ENCODE measurements around the gene NALCN.

Gene NALCN

GRCh38 chr13:101185606-101186005 is 230.7 kb downstream of the NALCN start:
- Histone ChIP-seq H3K27me3 (ENCODE audit: control insufficient read depth, insufficient read depth, low read length) (no peaks in the 10 kb centered on the region), H3K9ac (ENCODE audit: low read length) (no peak overlapping the region), H3K4me1 (ENCODE audit: control insufficient read depth, low read depth, low read length) (no peaks in the 10 kb centered on the region)

GRCh38 chr13:101181076-101181685 is 235.1 kb downstream of the NALCN start:
- H3K27me3 ChIP-seq (ENCODE audit: control insufficient read depth, insufficient read depth, low read length), result no peaks in the 10 kb centered on the region
- H3K4me3 ChIP-seq (ENCODE audit: low read length), result no peak overlapping the region
- no peak overlapping the region for H3K9ac ChIP-seq (ENCODE audit: low read length)
- no peaks in the 10 kb centered on the region for H3K9me3 ChIP-seq (ENCODE audit: control insufficient read depth, low read depth, low read length)
- H3K4me1 ChIP-seq (ENCODE audit: control insufficient read depth, low read depth, low read length), result no peaks in the 10 kb centered on the region
- H3K27ac ChIP-seq (ENCODE audit: low read length), result no peak overlapping the region
- H3K36me3 ChIP-seq (ENCODE audit: control insufficient read depth, low read depth, low read length), result no peaks in the 10 kb centered on the region

More at GRCh38 chr13:101185606-101186005, 230.7 kb downstream of the NALCN start:
- H3K36me3 ChIP-seq (ENCODE audit: control insufficient read depth, low read depth, low read length), result no peaks in the 10 kb centered on the region
- no peak overlapping the region for H3K4me3 ChIP-seq (ENCODE audit: low read length)
- no peak overlapping the region for H3K27ac ChIP-seq (ENCODE audit: low read length)
- no peaks in the 10 kb centered on the region for H3K9me3 ChIP-seq (ENCODE audit: control insufficient read depth, low read depth, low read length)

GRCh38 chr13:101179021-101179420 is 237.3 kb downstream of the NALCN start:
- no peaks in the 10 kb centered on the region for H3K9me3 ChIP-seq (ENCODE audit: control insufficient read depth, low read depth, low read length)

GRCh38 chr13:101178406-101178805 is 237.9 kb downstream of the NALCN start:
- H3K4me3 ChIP-seq (ENCODE audit: low read length), result no peak overlapping the region
- H3K27ac ChIP-seq (ENCODE audit: low read length), result no peak overlapping the region
- no peak overlapping the region for H3K9ac ChIP-seq (ENCODE audit: low read length)
- no peaks in the 10 kb centered on the region for H3K9me3 ChIP-seq (ENCODE audit: control insufficient read depth, low read depth, low read length)
- no peaks in the 10 kb centered on the region for H3K36me3 ChIP-seq (ENCODE audit: control insufficient read depth, low read depth, low read length)
- no peaks in the 10 kb centered on the region for H3K4me1 ChIP-seq (ENCODE audit: control insufficient read depth, low read depth, low read length)
- H3K27me3 ChIP-seq (ENCODE audit: control insufficient read depth, insufficient read depth, low read length), result no peaks in the 10 kb centered on the region

More at GRCh38 chr13:101179021-101179420, 237.3 kb downstream of the NALCN start:
- Histone ChIP-seq H3K36me3 (ENCODE audit: control insufficient read depth, low read depth, low read length) (no peaks in the 10 kb centered on the region), H3K9ac (ENCODE audit: low read length) (no peak overlapping the region), H3K27me3 (ENCODE audit: control insufficient read depth, insufficient read depth, low read length) (no peaks in the 10 kb centered on the region), H3K4me3 (ENCODE audit: low read length) (no peak overlapping the region), H3K4me1 (ENCODE audit: control insufficient read depth, low read depth, low read length) (no peaks in the 10 kb centered on the region), H3K27ac (ENCODE audit: low read length) (no peak overlapping the region)

- H3K36me3 ChIP-seq (ENCODE audit: control insufficient read depth, low read depth, low read length), result no peaks in the 10 kb centered on the region
- H3K9ac ChIP-seq (ENCODE audit: low read length), result no peak overlapping the region
- H3K27me3 ChIP-seq (ENCODE audit: control insufficient read depth, insufficient read depth, low read length), result no peaks in the 10 kb centered on the region
- H3K9me3 ChIP-seq (ENCODE audit: control insufficient read depth, low read depth, low read length), result peaks cover 4% of the 10 kb centered on the region
- H3K4me3 ChIP-seq (ENCODE audit: low read length), result no peak overlapping the region
- H3K27ac ChIP-seq (ENCODE audit: low read length), result no peak overlapping the region
- H3K4me1 ChIP-seq (ENCODE audit: control insufficient read depth, low read depth, low read length), result no peaks in the 10 kb centered on the region
Observed at GRCh38 chr13:101170306-101170705, 246.0 kb downstream of the NALCN start.

GRCh38 chr13:101157261-101157660 is 259.0 kb downstream of the NALCN start:
- no peaks in the 10 kb centered on the region for H3K36me3 ChIP-seq (ENCODE audit: control insufficient read depth, low read depth, low read length)
- H3K27ac ChIP-seq (ENCODE audit: low read length), result no peak overlapping the region
- H3K9ac ChIP-seq (ENCODE audit: low read length), result no peak overlapping the region
- no peak overlapping the region for H3K4me3 ChIP-seq (ENCODE audit: low read length)
- no peaks in the 10 kb centered on the region for H3K9me3 ChIP-seq (ENCODE audit: control insufficient read depth, low read depth, low read length)
- no peaks in the 10 kb centered on the region for H3K4me1 ChIP-seq (ENCODE audit: control insufficient read depth, low read depth, low read length)
- no peaks in the 10 kb centered on the region for H3K27me3 ChIP-seq (ENCODE audit: control insufficient read depth, insufficient read depth, low read length)

- no peaks in the 10 kb centered on the region for H3K9me3 ChIP-seq (ENCODE audit: control insufficient read depth, low read depth, low read length)
- H3K36me3 ChIP-seq (ENCODE audit: control insufficient read depth, low read depth, low read length), result no peaks in the 10 kb centered on the region
- H3K9ac ChIP-seq (ENCODE audit: low read length), result no peak overlapping the region
- H3K27ac ChIP-seq (ENCODE audit: low read length), result no peak overlapping the region
- no peak overlapping the region for H3K4me3 ChIP-seq (ENCODE audit: low read length)
- H3K4me1 ChIP-seq (ENCODE audit: control insufficient read depth, low read depth, low read length), result peaks cover 2% of the 10 kb centered on the region
- H3K27me3 ChIP-seq (ENCODE audit: control insufficient read depth, insufficient read depth, low read length), result no peaks in the 10 kb centered on the region
Observed at GRCh38 chr13:101155920-101156319, 260.4 kb downstream of the NALCN start.

- Histone ChIP-seq H3K36me3 (ENCODE audit: control insufficient read depth, low read depth, low read length) (no peaks in the 10 kb centered on the region), H3K4me3 (ENCODE audit: low read length) (no peak overlapping the region), H3K27me3 (ENCODE audit: control insufficient read depth, insufficient read depth, low read length) (no peaks in the 10 kb centered on the region), H3K9me3 (ENCODE audit: control insufficient read depth, low read depth, low read length) (no peaks in the 10 kb centered on the region), H3K9ac (ENCODE audit: low read length) (no peak overlapping the region), H3K27ac (ENCODE audit: low read length) (no peak overlapping the region), H3K4me1 (ENCODE audit: control insufficient read depth, low read depth, low read length) (peaks cover 13% of the 10 kb centered on the region)
Observed at GRCh38 chr13:101152184-101152583, 264.1 kb downstream of the NALCN start.

- no peak overlapping the region for H3K4me3 ChIP-seq (ENCODE audit: low read length)
- no peak overlapping the region for H3K27ac ChIP-seq (ENCODE audit: low read length)
- H3K36me3 ChIP-seq (ENCODE audit: control insufficient read depth, low read depth, low read length), result no peaks in the 10 kb centered on the region
- H3K9me3 ChIP-seq (ENCODE audit: control insufficient read depth, low read depth, low read length), result no peaks in the 10 kb centered on the region
- H3K9ac ChIP-seq (ENCODE audit: low read length), result no peak overlapping the region
- H3K4me1 ChIP-seq (ENCODE audit: control insufficient read depth, low read depth, low read length), result peaks cover 13% of the 10 kb centered on the region
- no peaks in the 10 kb centered on the region for H3K27me3 ChIP-seq (ENCODE audit: control insufficient read depth, insufficient read depth, low read length)
Observed at GRCh38 chr13:101150998-101151397, 265.3 kb downstream of the NALCN start.

- H3K9me3 ChIP-seq (ENCODE audit: control insufficient read depth, low read depth, low read length), result no peaks in the 10 kb centered on the region
- H3K27ac ChIP-seq (ENCODE audit: low read length), result no peak overlapping the region
Observed at GRCh38 chr13:101149735-101150384, 266.4 kb downstream of the NALCN start.

GRCh38 chr13:101146101-101146898 is 270.0 kb downstream of the NALCN start:
- H3K27me3 ChIP-seq (ENCODE audit: control insufficient read depth, insufficient read depth, low read length), result no peaks in the 10 kb centered on the region
- H3K27ac ChIP-seq (ENCODE audit: low read length), result no peak overlapping the region
- H3K4me3 ChIP-seq (ENCODE audit: low read length), result no peak overlapping the region
- no peaks in the 10 kb centered on the region for H3K36me3 ChIP-seq (ENCODE audit: control insufficient read depth, low read depth, low read length)
- no peaks in the 10 kb centered on the region for H3K9me3 ChIP-seq (ENCODE audit: control insufficient read depth, low read depth, low read length)
- H3K9ac ChIP-seq (ENCODE audit: low read length), result no peak overlapping the region
- H3K4me1 ChIP-seq (ENCODE audit: control insufficient read depth, low read depth, low read length), result peaks cover 13% of the 10 kb centered on the region

More at GRCh38 chr13:101149735-101150384, 266.4 kb downstream of the NALCN start:
- Histone ChIP-seq H3K27me3 (ENCODE audit: control insufficient read depth, insufficient read depth, low read length) (no peaks in the 10 kb centered on the region), H3K36me3 (ENCODE audit: control insufficient read depth, low read depth, low read length) (no peaks in the 10 kb centered on the region), H3K4me3 (ENCODE audit: low read length) (no peak overlapping the region), H3K9ac (ENCODE audit: low read length) (no peak overlapping the region), H3K4me1 (ENCODE audit: control insufficient read depth, low read depth, low read length) (peaks cover 13% of the 10 kb centered on the region)

Measured in iPS-18a (cell line).